HG02981 (cell line): ENCODE measurements around the gene FAM72A.
"Not testable (repeated sequence)": the region's sequence is repeated elsewhere in the genome, so short reads cannot be mapped to it uniquely, and the experiment has no call there.

ENCODE experiments used
- ATAC-seq: cut with Tn5 transposase; IDR thresholded peaks from one replicate; pipeline ENCODE4 v1.9.1; 2021; ENCODE audit warnings: mild to moderate bottlenecking, moderate library complexity; ENCODE audit not compliant: unreplicated experiment

Gene FAM72A

GRCh38 chr1:206169794-206170193, 32.8 kb downstream of the FAM72A start:
- not testable (repeated sequence) for ATAC-seq

- not testable (repeated sequence) for ATAC-seq
Observed at GRCh38 chr1:206167350-206168029, 35.1 kb downstream of the FAM72A start.

GRCh38 chr1:206145771-206146290, 56.8 kb downstream of the FAM72A start:
- ATAC-seq = no peak

- no peak for ATAC-seq
Observed at GRCh38 chr1:206144605-206145004, 58.0 kb downstream of the FAM72A start.

- ATAC-seq = no peak
Observed at GRCh38 chr1:206143537-206144172, 59.0 kb downstream of the FAM72A start.

- ATAC-seq = no peak
Observed at GRCh38 chr1:206142770-206143169, 59.9 kb downstream of the FAM72A start.

GRCh38 chr1:206142011-206142410, 60.6 kb downstream of the FAM72A start:
- ATAC-seq = no peak

GRCh38 chr1:206136241-206136640, 66.4 kb downstream of the FAM72A start:
- ATAC-seq = no peak
